GM10847 (cell line): Measurements from ENCODE around the gene NLRC5.

Experiments used
- POLR2A ChIP-seq: IDR thresholded peaks from 2 replicates; pipeline ENCODE4 v1.6.1; 2011; ENCODE audit not compliant: insufficient read length; ENCODE audit errors: extremely low read depth

NLRC5 gene

GRCh38 chr16:57020651-57021050 is 31.3 kb downstream of the NLRC5 start:
- no peak for TF ChIP-seq POLR2A

GRCh38 chr16:57021757-57022156 is 32.4 kb downstream of the NLRC5 start:
- no peak for TF ChIP-seq POLR2A

GRCh38 chr16:57022445-57022844 is 33.1 kb downstream of the NLRC5 start:
- TF ChIP-seq POLR2A = no peak

- no peak for TF ChIP-seq POLR2A
Measured at GRCh38 chr16:57023541-57024249, 34.3 kb downstream of the NLRC5 start.

- TF ChIP-seq POLR2A = no peak
Measured at GRCh38 chr16:57024894-57025680, 35.7 kb downstream of the NLRC5 start.

- TF ChIP-seq POLR2A = no peak
Measured at GRCh38 chr16:57025941-57026777, 36.8 kb downstream of the NLRC5 start.

GRCh38 chr16:57026778-57027062 is 37.4 kb downstream of the NLRC5 start:
- peak; percentile 8 for TF ChIP-seq POLR2A

- TF ChIP-seq POLR2A = no peak
Measured at GRCh38 chr16:57027067-57027466, 37.7 kb downstream of the NLRC5 start.

GRCh38 chr16:57028086-57028485 is 38.7 kb downstream of the NLRC5 start:
- no peak for TF ChIP-seq POLR2A

- TF ChIP-seq POLR2A = no peak
Measured at GRCh38 chr16:57029161-57030160, 40.1 kb downstream of the NLRC5 start.

GRCh38 chr16:57030346-57030902 is 41.1 kb downstream of the NLRC5 start:
- no peak for TF ChIP-seq POLR2A

- TF ChIP-seq POLR2A = no peak
Measured at GRCh38 chr16:57031156-57031555, 41.8 kb downstream of the NLRC5 start.

- TF ChIP-seq POLR2A = no peak
Measured at GRCh38 chr16:57032346-57032745, 43.0 kb downstream of the NLRC5 start.

- no peak for TF ChIP-seq POLR2A
Measured at GRCh38 chr16:57032931-57033330, 43.6 kb downstream of the NLRC5 start.
